Keratinocyte (primary cell): ENCODE data around the gene GPC5. TPM values are rescaled to one million over a fixed set of nuclear protein-coding genes. Genes with fewer than 3 reads are reported as not detected.

Experiments
- DNase-seq: peaks from one replicate; pipeline ENCODE4 v3.0.0-alpha.2; 2011; ENCODE audit warnings: low read depth, missing footprints, low spot score
- FAIRE-seq: peaks from 2 replicates; lab custom pipeline; 2011; peaks lifted over from hg19 to GRCh38; lab: Jason Lieb, UNC
- H2AFZ ChIP-seq: 2 replicates; pipeline ENCODE4 v1.6.0; 2012; ENCODE audit warnings: low read length, control low read depth, inconsistent platforms; ENCODE audit not compliant: control insufficient read depth
- H3K27ac ChIP-seq: 2 replicates; pipeline ENCODE4 v1.5.1; 2011; ENCODE audit warnings: low read length; ENCODE audit not compliant: control insufficient read depth, insufficient read depth
- H3K27me3 ChIP-seq: 3 replicates; pipeline ENCODE4 v1.6.0; 2011; ENCODE audit warnings: low read length; ENCODE audit not compliant: control insufficient read depth, insufficient read depth; ENCODE audit errors: extremely low read depth
- H3K36me3 ChIP-seq, 2 experiments: 2 replicates in 1 of 2; 3 replicates in 1 of 2; pipeline ENCODE4 v1.5.1; 2011; ENCODE audit warnings: low read length in 2 of 2, mild to moderate bottlenecking in 1 of 2; ENCODE audit not compliant: control insufficient read depth in 2 of 2, insufficient read depth in 2 of 2; ENCODE audit errors: extremely low read depth in 1 of 2
- H3K4me1 ChIP-seq: 3 replicates; pipeline ENCODE4 v1.5.1; 2011; ENCODE audit warnings: low read length; ENCODE audit not compliant: control insufficient read depth, insufficient read depth; ENCODE audit errors: extremely low read depth
- H3K4me2 ChIP-seq: 3 replicates; pipeline ENCODE4 v1.6.0; 2011; ENCODE audit warnings: low read depth, low read length; ENCODE audit not compliant: control insufficient read depth, insufficient read depth; ENCODE audit errors: extremely low read depth
- H3K4me3 ChIP-seq, 3 experiments: fragments of 200-600 bp in 1 of 3; sonication (generic) in 1 of 3; 2 replicates in 2 of 3; 3 replicates in 1 of 3; pipeline ENCODE4 v1.5.1; 2011 to 2016; ENCODE audit warnings: low read length in 3 of 3, mild to moderate bottlenecking in 3 of 3, control low read depth in 2 of 3, inconsistent platforms in 1 of 3, low read depth in 1 of 3, mixed read lengths in 1 of 3, mixed run types in 1 of 3, moderate library complexity in 1 of 3; ENCODE audit not compliant: control insufficient read depth in 2 of 3, insufficient read depth in 2 of 3; ENCODE audit errors: extremely low read depth in 1 of 3
- H3K79me2 ChIP-seq: 2 replicates; pipeline ENCODE4 v1.6.0; 2012; ENCODE audit warnings: low read length; ENCODE audit not compliant: control insufficient read depth, insufficient read depth
- H3K9ac ChIP-seq: 3 replicates; pipeline ENCODE4 v1.6.0; 2011; ENCODE audit warnings: low read length; ENCODE audit not compliant: control insufficient read depth, insufficient read depth; ENCODE audit errors: extremely low read depth
- H3K9me1 ChIP-seq: 3 replicates; pipeline ENCODE4 v1.6.0; 2011; ENCODE audit warnings: low read length; ENCODE audit not compliant: control insufficient read depth, insufficient read depth; ENCODE audit errors: extremely low read depth
- H3K9me3 ChIP-seq: 2 replicates; pipeline ENCODE4 v1.5.1; 2012; ENCODE audit warnings: low read depth, low read length; ENCODE audit not compliant: control insufficient read depth
- H4K20me1 ChIP-seq: 3 replicates; pipeline ENCODE4 v1.6.0; 2011; ENCODE audit warnings: low read length; ENCODE audit not compliant: control insufficient read depth, insufficient read depth; ENCODE audit errors: extremely low read depth
- EZH2 ChIP-seq: IDR thresholded peaks from one replicate; pipeline ENCODE4 v1.6.1; 2012; ENCODE audit warnings: inconsistent platforms, mild to moderate bottlenecking, low read length, moderate library complexity
- dilution Hi-C: fragments of 300-500 bp; cut with MboI; formaldehyde crosslinking; loops from one replicate; pipeline ENCODE4 v1.7.0; 2020; ENCODE audit warnings: low sequenced_read_pairs; ENCODE audit not compliant: extremely low pct_ligation_motif_present
- polyA plus RNA-seq, 5 experiments: library from polyadenylated mRNA; depleted of rRNA in 3 of 5; stranded (reverse) in 3 of 5; stranded (forward) in 1 of 5; unstranded in 1 of 5; fragments of >200 nt; gene quantifications; 1 replicate in 1 of 5; 2 replicates in 3 of 5; 3 replicates in 1 of 5; pipeline versions ENCODE4 v1.2.1 to v1.2.3, GENCODE V29; 2011 to 2012; ENCODE audit warnings: missing spikeins in 2 of 5, low read depth in 1 of 5, low replicate concordance in 1 of 5
- TF ChIP-seq, protein P1 (sequence below), 3 experiments: IDR thresholded peaks in 1 of 3; conservative IDR thresholded peaks in 1 of 3; optimal IDR thresholded peaks in 1 of 3; 2 replicates in 2 of 3; 3 replicates in 1 of 3; pipeline versions ENCODE3 to v1.5.1; 2011; ENCODE audit warnings: low read length in 3 of 3, mild to moderate bottlenecking in 3 of 3, moderate library complexity in 2 of 3, control low read depth in 1 of 3, inconsistent platforms in 1 of 3; ENCODE audit not compliant: insufficient read depth in 2 of 3; ENCODE audit errors: extremely low read depth in 1 of 3

The GPC5 gene
- polyA plus RNA-seq, 1 donor (not counting 4 experiments of a cell fraction or from before 2014, with no cell fraction given), result 0.10 TPM

DNA sequence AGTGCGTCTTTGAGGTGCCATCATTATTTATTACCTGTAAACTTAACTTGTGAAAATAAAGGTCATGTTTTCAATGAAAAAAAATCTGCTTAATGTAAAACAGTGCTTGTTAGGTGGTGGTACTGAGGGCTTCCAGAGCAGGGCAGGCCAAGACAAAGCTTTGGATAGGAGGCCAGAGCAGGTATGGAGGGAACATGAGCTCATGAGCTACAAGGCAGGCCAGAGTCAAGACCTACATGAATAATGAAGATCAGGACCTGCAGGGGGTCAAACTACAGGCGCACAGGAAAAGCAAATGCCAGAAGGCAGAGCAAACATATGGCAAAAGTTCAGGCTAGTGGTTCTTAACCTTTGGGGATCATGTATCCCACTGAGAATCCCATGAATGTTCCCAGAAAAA, 343.5 kb downstream of the GPC5 start:
- DNase-seq (no peak), FAIRE-seq (no peak)
- Histone ChIP-seq H3K9me3 (no peaks in the 10 kb centered on the region), H3K9ac (no peak overlapping the region), H3K9me1 (no peaks in the 10 kb centered on the region), H3K36me3 (no peaks in the 10 kb centered on the region), H4K20me1 (no peaks in the 10 kb centered on the region), H3K27ac (no peak overlapping the region), H2AFZ (no peak overlapping the region), H3K4me2 (no peak overlapping the region), H3K4me3 (no peak overlapping the region), H3K4me1 (no peaks in the 10 kb centered on the region), H3K27me3 (no peaks in the 10 kb centered on the region), H3K79me2 (no peaks in the 10 kb centered on the region)
- dilution Hi-C loops, result no loop called here
- TF ChIP-seq, protein P1, sequence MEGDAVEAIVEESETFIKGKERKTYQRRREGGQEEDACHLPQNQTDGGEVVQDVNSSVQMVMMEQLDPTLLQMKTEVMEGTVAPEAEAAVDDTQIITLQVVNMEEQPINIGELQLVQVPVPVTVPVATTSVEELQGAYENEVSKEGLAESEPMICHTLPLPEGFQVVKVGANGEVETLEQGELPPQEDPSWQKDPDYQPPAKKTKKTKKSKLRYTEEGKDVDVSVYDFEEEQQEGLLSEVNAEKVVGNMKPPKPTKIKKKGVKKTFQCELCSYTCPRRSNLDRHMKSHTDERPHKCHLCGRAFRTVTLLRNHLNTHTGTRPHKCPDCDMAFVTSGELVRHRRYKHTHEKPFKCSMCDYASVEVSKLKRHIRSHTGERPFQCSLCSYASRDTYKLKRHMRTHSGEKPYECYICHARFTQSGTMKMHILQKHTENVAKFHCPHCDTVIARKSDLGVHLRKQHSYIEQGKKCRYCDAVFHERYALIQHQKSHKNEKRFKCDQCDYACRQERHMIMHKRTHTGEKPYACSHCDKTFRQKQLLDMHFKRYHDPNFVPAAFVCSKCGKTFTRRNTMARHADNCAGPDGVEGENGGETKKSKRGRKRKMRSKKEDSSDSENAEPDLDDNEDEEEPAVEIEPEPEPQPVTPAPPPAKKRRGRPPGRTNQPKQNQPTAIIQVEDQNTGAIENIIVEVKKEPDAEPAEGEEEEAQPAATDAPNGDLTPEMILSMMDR (optimal IDR thresholded peaks at IDR 0.05 in 1 of 3, IDR thresholded peaks at IDR 0.05 in 1 of 3, conservative IDR thresholded peaks at IDR 0.05 in 1 of 3; ENCODE audit: extremely low read depth in 1 of 3, insufficient read depth in 2 of 3, low read length in 3 of 3), result no peak
- TF ChIP-seq EZH2, result no peak

DNA sequence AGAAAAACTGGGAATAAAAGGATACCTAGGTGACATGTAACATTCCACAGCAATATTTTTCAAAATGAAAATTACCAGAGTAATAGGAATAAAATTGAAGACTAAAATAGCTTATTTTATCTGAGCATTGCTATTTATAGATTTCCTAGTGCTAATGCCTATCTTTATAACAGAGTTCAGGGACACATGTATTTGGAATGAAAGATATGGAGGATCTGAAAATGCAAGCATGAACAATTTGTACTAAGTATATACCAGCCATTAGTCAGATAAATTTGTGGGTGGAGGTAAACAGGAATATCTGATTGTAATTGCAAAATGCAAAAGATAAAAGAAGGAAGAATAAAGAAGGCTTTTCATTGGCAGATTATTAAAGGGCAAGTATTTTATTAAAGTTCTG, 345.9 kb downstream of the GPC5 start:
- Histone ChIP-seq H3K4me2 (no peak overlapping the region), H3K4me1 (no peaks in the 10 kb centered on the region), H3K79me2 (no peaks in the 10 kb centered on the region), H3K4me3 (no peak overlapping the region), H3K9ac (no peak overlapping the region), H3K27ac (no peak overlapping the region), H3K9me3 (no peaks in the 10 kb centered on the region), H2AFZ (no peak overlapping the region), H3K27me3 (no peaks in the 10 kb centered on the region), H3K9me1 (no peaks in the 10 kb centered on the region), H3K36me3 (no peaks in the 10 kb centered on the region), H4K20me1 (no peaks in the 10 kb centered on the region)
- dilution Hi-C loops, result no loop called here
- TF ChIP-seq, protein P1 (optimal IDR thresholded peaks at IDR 0.05 in 1 of 3, IDR thresholded peaks at IDR 0.05 in 1 of 3, conservative IDR thresholded peaks at IDR 0.05 in 1 of 3; ENCODE audit: extremely low read depth in 1 of 3, insufficient read depth in 2 of 3, low read length in 3 of 3), result no peak
- no peak for TF ChIP-seq EZH2
- no peak for DNase-seq
- FAIRE-seq, result no peak
